ENCODE measurements around the gene CCR9.
"Not testable (repeated sequence)": the region's sequence is repeated elsewhere in the genome, so short reads cannot be mapped to it uniquely, and the experiment has no call there.

Gene CCR9

GRCh38 chr3:45885979-45886705 is at the start of gene CCR9:
TSS of gene CCR9 (plus strand) at chr3:45886543. CDS start at chr3:45894934, 8,391 bp downstream.
- no peak within 1 kb of the TSS for H3K27ac ChIP-seq
- no peak within 1 kb of the TSS for H3K4me3 ChIP-seq

- H3K4me3 ChIP-seq = no peak overlapping the region
- H3K27ac ChIP-seq = no peak overlapping the region
Observed at GRCh38 chr3:45838466-45838865, 47.9 kb upstream of the CCR9 start.

GRCh38 chr3:45841420-45841756 is 45.0 kb upstream of the CCR9 start:
- Histone ChIP-seq H3K27ac (peak overlapping the region in 19 of 21 experiments; percentile 14 to 86 (median 65)), H3K4me3 (peak overlapping the region; percentile 58 to 97 (median 84))

- Histone ChIP-seq H3K4me3 (peak within 1 kb of the TSS; percentile 58 to 97 (median 84)), H3K27ac (peak within 1 kb of the TSS in 19 of 21 experiments; percentile 14 to 86 (median 65))
Observed at GRCh38 chr3:45841757-45842491, 44.4 kb upstream of the CCR9 start, which contains the start of gene LZTFL1. TSS of gene LZTFL1 (minus strand) at chr3:45842119. CDS start at chr3:45841991, 128 bp downstream.

GRCh38 chr3:45842851-45843625 is 43.3 kb upstream of the CCR9 start:
- Histone ChIP-seq H3K4me3 (no peak overlapping the region), H3K27ac (no peak overlapping the region)

- H3K27ac ChIP-seq = no peak overlapping the region
- no peak overlapping the region for H3K4me3 ChIP-seq
Observed at GRCh38 chr3:45844616-45845015, 41.7 kb upstream of the CCR9 start.

- H3K27ac ChIP-seq = no peak overlapping the region
- no peak overlapping the region for H3K4me3 ChIP-seq
Observed at GRCh38 chr3:45848392-45848791, 38.0 kb upstream of the CCR9 start.

GRCh38 chr3:45852828-45853227 is 33.5 kb upstream of the CCR9 start:
- H3K27ac ChIP-seq = no peak overlapping the region
- H3K4me3 ChIP-seq = no peak overlapping the region

- H3K4me3 ChIP-seq = not testable (repeated sequence)
Observed at GRCh38 chr3:45856323-45856722, 30.0 kb upstream of the CCR9 start.

GRCh38 chr3:45857024-45857423 is 29.3 kb upstream of the CCR9 start:
- not testable (repeated sequence) for H3K27ac ChIP-seq, H3K4me3 ChIP-seq

More at GRCh38 chr3:45856323-45856722, 30.0 kb upstream of the CCR9 start:
- not testable (repeated sequence) for H3K27ac ChIP-seq

GRCh38 chr3:45858809-45859543 is 27.4 kb upstream of the CCR9 start:
- no peak overlapping the region for H3K27ac ChIP-seq

GRCh38 chr3:45860481-45860880 is 25.9 kb upstream of the CCR9 start:
- H3K27ac ChIP-seq = no peak overlapping the region
- no peak overlapping the region for H3K4me3 ChIP-seq

More at GRCh38 chr3:45858809-45859543, 27.4 kb upstream of the CCR9 start:
- no peak overlapping the region for H3K4me3 ChIP-seq

- Histone ChIP-seq H3K4me3 (no peak overlapping the region), H3K27ac (no peak overlapping the region)
Observed at GRCh38 chr3:45861043-45861719, 25.2 kb upstream of the CCR9 start.

GRCh38 chr3:45864760-45865519 is 21.4 kb upstream of the CCR9 start:
- Histone ChIP-seq H3K27ac (no peak overlapping the region), H3K4me3 (no peak overlapping the region)

GRCh38 chr3:45865563-45865962 is 20.8 kb upstream of the CCR9 start:
- H3K4me3 ChIP-seq = no peak overlapping the region
- H3K27ac ChIP-seq = no peak overlapping the region

- H3K27ac ChIP-seq = no peak overlapping the region
- no peak overlapping the region for H3K4me3 ChIP-seq
Observed at GRCh38 chr3:45868213-45868612, 18.1 kb upstream of the CCR9 start.

GRCh38 chr3:45868650-45869049 is 17.7 kb upstream of the CCR9 start:
- Histone ChIP-seq H3K4me3 (no peak overlapping the region), H3K27ac (no peak overlapping the region)

- no peak overlapping the region for H3K4me3 ChIP-seq
- H3K27ac ChIP-seq = no peak overlapping the region
Observed at GRCh38 chr3:45869638-45870037, 16.7 kb upstream of the CCR9 start.

Measured in skin epidermis (tissue), 12 donors.